Inferior parietal cortex (tissue), 1 donor: ENCODE measurements around the gene KIF26B.
"Not testable (repeated sequence)": the region's sequence is repeated elsewhere in the genome, so short reads cannot be mapped to it uniquely, and the experiment has no call there.

Source experiments
- DNase-seq: peaks from one replicate; pipeline ENCODE4 v3.0.0-alpha.2; 2016; ENCODE audit errors: extremely low spot score

KIF26B gene

GRCh38 chr1:245323765-245324164 lies 169.0 kb downstream of the KIF26B start:
- DNase-seq = not testable (repeated sequence)

GRCh38 chr1:245325922-245326795 lies 171.4 kb downstream of the KIF26B start:
- no peak for DNase-seq

- DNase-seq = no peak
Observed at GRCh38 chr1:245327360-245327759, 172.6 kb downstream of the KIF26B start.

GRCh38 chr1:245327842-245328241 lies 173.1 kb downstream of the KIF26B start:
- no peak for DNase-seq

- DNase-seq = no peak
Observed at GRCh38 chr1:245330951-245331350, 176.2 kb downstream of the KIF26B start.

GRCh38 chr1:245332085-245332484 lies 177.3 kb downstream of the KIF26B start:
- no peak for DNase-seq

GRCh38 chr1:245332513-245332912 lies 177.7 kb downstream of the KIF26B start:
- DNase-seq = no peak

GRCh38 chr1:245334235-245334634 lies 179.4 kb downstream of the KIF26B start:
- no peak for DNase-seq

GRCh38 chr1:245334827-245335490 lies 180.2 kb downstream of the KIF26B start:
- no peak for DNase-seq

- DNase-seq = not testable (repeated sequence)
Observed at GRCh38 chr1:245335684-245336083, 180.9 kb downstream of the KIF26B start.

GRCh38 chr1:245336149-245336983 lies 181.6 kb downstream of the KIF26B start:
- no peak for DNase-seq

- not testable (repeated sequence) for DNase-seq
Observed at GRCh38 chr1:245336984-245337355, 182.2 kb downstream of the KIF26B start.

GRCh38 chr1:245337829-245338484 lies 183.2 kb downstream of the KIF26B start:
- no peak for DNase-seq

- no peak for DNase-seq
Observed at GRCh38 chr1:245338485-245338877, 183.7 kb downstream of the KIF26B start.

- DNase-seq = no peak
Observed at GRCh38 chr1:245341743-245342142, 187.0 kb downstream of the KIF26B start.

GRCh38 chr1:245345191-245345884 lies 190.6 kb downstream of the KIF26B start:
- no peak for DNase-seq

GRCh38 chr1:245348626-245349025 lies 193.8 kb downstream of the KIF26B start:
- DNase-seq = no peak

- no peak for DNase-seq
Observed at GRCh38 chr1:245353411-245353810, 198.6 kb downstream of the KIF26B start.

GRCh38 chr1:245353915-245354775 lies 199.4 kb downstream of the KIF26B start:
- DNase-seq = no peak
